ENCODE results near the gene MINPP1.

Gene MINPP1

GRCh38 chr10:87596351-87596750 lies 91.7 kb downstream of the MINPP1 start:
- DNase-seq (ENCODE audit: low read depth, low spot score) = no peak
- no peak overlapping the region for H3K4me3 ChIP-seq (ENCODE audit: low read length)

- DNase-seq (ENCODE audit: low read depth, low spot score) = no peak
- H3K4me3 ChIP-seq (ENCODE audit: low read length) = no peak overlapping the region
These were observed 94.0 kb downstream of the MINPP1 start for GRCh38 chr10:87598700-87599099.

- DNase-seq (ENCODE audit: low read depth, low spot score) = no peak
- no peak overlapping the region for H3K4me3 ChIP-seq (ENCODE audit: low read length)
These were observed 95.9 kb downstream of the MINPP1 start for GRCh38 chr10:87600581-87600980.

Measured in Jurkat, Clone E6-1 (cell line).